Stimulated activated CD8-positive, alpha-beta memory T cell treated with anti-CD3 and anti-CD28 coated beads, Interleukin-2, amount 100 ng/mL, for 1 hour (primary cell): ENCODE data around the gene NBEA.

ENCODE experiments used
- DNase-seq, 2 donors: peaks; one replicate each; pipeline ENCODE4 v3.0.0-alpha.2; 2020; ENCODE audit warnings: low read depth in 2 of 2

NBEA gene

DNA sequence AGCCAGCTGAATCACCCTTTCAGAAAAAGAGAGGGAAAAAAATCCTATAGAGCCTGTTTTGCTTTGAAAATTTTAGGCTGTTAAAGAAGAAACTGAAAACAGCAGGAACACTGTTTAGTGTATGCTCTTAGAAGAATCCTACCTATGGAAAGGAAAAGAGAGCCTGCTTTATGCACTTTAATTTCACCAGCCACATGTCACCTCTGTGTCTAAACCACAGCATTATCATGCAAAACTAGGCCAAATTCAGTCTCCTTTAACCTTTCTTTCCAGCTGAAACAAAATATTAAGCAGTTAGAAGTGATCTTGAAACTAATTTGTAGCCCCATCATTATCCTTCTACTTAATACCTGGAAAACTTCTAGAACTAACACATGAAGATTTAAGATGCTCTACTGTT, 631.6 kb downstream of the NBEA start:
- no peak for DNase-seq

DNA sequence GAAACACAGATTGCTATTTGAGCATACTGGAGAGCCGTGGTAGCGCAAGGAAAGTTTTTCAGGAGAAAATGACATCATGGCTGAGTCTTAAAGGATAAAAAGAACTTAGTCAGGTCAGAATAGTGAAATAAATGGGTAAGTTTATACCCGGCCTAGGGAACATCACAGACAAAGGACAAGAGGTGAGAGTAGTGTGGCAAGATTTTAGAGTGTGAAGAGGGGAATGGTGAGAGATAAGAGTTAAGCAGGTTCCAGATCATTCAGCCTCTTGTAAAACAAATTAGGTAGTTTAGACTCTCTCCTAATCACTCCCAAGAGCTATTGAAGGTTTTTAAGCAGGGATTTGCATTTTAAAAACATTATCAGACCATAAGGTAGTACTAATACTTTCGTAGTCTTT, 650.4 kb downstream of the NBEA start:
- DNase-seq = no peak

DNA sequence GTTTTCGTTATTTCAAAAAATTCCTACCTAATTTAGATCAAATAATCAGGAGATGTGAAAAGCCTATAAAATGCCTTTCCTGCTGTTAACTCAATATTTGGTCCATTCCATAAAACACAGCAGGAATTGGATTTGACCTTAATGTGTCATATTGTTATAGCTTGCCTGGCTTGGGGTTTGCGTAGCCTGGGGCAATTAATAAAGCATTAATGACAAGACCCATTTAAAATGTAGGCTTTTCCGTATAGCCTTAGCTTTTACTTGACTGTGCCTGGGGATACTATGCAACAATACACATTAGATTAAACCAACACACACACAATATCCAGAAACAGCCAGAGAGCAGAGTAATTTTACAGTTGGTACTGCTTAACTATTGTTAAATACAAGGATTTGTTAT, 651.6 kb downstream of the NBEA start:
- no peak for DNase-seq

DNA sequence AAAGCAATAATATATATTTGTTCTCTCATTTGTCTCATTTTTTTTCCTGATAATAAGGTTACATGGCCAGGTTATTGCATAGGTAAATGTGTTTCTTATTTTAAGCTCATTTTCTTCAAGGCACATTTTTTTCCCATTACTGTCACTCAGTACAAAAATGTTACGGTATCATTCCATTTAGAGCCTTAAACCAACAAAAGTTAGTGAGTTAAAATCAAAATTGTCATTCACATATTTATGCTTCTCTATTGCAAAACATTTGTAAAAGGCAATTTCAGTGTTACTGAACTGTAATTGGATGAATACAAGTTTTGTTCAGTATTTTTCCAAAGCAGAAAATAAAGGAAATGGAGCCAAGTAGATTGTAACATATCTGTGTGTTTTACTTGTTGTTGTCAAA, 652.0 kb downstream of the NBEA start:
- no peak for DNase-seq

DNA sequence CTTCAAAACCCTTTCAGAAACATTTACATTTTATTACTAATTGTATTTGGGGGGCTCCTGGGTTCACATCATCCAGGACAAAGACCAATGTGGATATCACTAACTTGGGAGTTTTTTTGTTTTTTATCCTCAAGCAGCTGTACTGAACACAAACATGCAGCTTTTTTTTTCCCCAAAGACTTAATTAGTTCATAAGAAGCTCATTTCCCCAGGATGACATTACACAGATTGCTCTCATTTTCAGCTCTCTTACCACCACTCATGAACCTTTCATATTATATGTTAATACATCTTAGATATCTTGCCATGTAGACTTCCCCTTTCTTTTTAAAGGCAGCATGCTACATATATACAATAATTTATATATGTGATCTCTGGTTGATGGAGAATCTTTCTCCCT, 653.1 kb downstream of the NBEA start:
- DNase-seq = no peak

DNA sequence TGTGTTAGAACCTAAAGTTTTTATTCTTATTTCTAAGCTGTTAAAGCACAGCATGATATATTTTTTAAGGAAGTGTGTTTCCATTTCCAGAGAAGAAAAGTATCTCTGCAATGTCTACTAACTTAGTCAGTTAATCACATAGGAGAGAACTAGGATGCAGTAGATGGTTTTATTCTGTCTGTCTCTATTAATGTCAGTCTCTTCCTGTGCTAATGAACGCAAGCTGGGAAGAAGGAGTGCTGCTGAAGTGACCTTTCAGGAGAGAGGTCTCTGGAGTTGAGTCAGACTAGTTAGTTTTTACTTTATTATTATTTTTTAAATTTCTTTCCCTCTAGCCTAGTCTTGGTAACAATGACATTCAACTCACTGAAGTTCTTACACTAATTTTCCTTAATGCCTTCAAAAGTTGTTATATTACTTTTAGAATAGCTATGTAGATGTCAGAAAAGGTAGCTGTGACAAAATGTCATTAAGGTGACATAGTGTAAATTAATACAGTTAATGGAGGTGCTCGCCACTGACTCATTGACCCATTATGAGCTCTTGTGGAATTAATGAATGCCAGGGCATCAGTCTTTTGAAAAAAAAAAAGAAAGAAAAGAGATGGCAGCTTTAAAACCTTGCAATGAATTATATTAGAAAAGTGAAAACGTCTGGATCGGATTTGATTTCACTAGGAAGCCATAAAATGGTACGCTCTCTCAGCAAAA, 654.4 kb downstream of the NBEA start:
- no peak for DNase-seq

DNA sequence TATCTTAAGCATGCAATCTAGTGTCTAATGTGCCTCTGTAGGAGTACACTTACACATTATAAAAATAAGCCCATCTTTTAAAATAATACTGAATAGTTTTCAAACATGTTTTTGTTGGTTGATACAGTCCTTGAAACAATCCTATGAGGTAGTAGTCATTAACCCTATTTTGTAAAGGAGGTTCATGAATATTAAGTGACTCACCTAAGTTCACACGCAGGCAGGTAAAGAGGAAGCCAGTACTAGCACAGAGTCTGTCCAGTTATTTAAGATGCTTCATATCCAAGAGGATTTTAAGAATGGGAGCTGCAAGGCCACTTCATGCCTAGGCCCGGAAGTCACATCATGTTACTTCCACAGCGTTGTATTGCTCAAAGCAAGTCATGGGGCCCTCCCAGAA, 655.4 kb downstream of the NBEA start:
- no peak for DNase-seq

DNA sequence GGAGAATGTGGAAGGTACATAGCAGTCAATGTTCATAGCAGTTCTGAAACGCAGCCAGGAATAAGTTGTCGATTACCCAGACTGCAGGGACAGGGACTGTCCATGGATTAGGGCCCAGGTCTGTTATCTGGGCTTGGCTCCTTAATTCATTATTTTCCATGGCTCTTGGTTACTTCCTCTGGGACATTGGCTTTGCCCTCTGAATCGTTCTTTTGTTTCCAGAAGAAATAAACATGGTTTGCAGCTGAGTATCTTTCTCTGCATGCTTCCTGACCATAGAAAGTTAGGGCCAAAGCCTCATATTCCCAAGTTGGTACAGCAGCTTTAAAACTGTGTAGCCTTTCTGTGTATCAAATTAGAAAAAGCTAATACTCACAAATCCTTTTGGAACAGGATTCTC, 656.2 kb downstream of the NBEA start:
- no peak for DNase-seq

DNA sequence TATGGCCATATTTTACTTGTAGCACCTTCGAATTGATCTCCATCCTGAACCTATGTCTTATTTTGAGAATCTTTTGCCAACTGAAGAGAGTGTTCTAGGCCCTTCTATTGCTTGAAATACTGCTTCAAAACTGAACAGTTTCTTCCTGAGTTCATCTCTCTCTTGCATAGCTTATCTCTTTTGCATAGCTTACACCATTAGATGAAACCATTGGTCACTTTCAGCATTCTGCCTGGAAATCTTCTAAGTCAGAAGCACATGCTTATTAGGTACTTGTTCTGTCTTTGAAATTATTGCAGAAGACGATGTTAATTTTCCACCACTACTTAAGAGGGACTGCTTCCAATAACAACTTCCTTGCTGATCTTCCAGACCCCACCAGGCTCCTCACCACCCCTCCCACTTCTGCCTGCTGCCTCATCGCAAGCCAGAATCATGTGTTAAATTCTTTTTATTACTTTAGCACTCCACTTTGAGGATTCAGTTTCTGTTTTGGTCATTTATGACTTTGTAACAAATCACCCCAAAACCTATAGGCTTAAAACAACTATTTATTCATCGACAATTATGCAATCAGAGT, 656.8 kb downstream of the NBEA start:
- DNase-seq = no peak

DNA sequence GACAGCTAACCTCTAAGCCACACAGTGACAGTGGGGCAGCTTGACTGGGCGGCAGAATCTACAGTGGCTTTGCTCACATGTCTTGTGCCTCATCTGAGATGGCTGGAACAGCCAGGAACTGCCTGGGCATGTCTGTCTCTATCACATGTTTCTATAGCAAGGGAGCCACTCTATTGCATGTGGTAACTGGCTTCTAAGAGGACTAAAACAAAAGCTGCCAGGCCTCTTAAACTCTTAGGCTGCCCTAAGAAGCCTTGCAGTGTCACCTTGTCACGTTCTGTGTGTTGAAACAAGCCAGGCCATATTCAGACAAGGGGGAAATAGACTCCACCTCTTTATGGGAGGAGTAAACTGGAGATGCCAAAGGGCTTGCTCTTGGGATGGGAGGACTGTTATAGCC, 657.3 kb downstream of the NBEA start:
- DNase-seq = no peak

DNA sequence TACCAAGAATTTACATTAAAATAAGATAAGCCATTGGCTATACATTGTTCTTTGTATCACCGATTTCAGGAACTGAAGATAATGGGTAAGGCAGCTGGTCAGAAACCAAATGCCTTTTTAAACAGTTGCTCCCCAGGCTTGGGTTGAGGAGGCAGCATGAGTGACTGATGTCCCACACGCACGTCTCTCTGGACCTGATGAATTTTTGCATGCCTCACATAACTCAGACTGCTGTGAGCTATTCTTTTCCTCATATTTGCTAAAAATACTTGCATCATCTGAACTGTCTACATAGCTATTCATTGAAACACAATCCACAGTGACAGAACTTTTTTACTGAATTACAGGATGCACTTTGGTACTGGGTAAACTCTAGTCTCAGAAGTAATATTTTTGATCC, 658.1 kb downstream of the NBEA start:
- DNase-seq = no peak

DNA sequence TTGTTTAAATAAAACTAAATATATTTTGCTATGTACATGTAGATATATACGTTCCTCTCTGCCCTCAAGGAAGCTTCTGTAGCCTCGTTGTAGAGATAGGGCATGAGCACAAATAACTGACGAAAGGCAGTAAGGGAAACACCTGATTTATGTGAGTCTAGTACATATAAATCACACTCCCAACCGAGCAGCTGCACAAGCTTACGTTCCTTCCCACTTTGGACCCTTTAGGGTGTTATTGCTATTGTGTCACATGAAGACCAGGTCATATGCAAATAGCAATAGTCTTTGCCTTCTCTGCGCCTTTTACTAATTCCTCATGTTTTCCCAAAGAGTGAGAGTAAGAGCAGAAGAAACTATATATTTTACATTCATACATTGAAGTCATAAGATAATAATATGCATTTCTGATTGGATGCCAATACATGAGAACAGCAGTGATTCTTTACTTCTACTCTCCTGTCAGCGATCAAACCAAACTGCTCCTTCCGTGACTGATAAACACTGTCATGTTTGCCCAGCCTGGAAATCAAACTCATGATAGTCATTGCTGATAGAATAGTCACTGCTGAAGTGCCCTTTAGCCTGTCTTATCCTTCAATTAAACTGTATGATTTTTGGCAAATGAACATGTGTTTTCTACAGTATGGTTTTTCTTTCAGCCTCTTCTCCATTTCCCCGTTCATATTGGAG, 661.7 kb downstream of the NBEA start:
- DNase-seq = no peak

DNA sequence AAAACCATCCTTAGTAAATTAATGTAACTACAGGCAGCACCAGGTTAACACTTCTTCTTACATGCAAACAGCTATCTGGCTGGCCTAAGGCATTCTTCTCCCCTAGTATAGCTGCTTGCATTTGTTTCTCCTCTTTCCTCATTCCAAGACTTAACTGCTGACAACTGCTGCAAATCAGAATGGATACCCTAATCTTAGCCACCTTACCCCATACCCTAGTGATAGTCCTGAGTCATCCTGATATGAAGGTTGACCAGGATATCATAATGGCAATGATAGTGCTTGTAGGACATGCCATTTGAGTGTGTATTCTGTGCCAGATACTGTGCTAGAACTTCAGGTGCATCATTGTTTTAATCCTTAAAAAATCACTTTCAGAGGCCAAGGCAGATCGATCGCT, 672.6 kb downstream of the NBEA start:
- no peak for DNase-seq

DNA sequence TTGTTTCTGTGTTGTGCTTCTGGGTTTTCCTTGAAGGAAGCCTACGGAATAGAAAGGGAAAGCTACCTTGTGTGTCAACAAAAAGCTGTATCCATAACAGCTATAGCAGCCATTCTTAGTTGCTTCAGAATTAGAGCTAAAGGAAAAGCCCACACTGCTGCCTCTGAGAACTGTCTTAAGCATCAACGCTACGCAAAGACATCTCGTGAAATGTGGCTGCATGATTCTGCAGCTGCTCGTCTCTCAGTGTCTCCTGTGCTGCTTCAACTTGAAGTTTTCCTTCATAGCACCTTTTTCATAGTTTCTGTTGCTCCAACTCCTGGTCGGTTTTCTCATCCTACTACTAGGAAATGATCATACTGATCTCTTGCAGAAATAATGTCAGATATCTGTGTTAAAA, 675.4 kb downstream of the NBEA start:
- no peak for DNase-seq

DNA sequence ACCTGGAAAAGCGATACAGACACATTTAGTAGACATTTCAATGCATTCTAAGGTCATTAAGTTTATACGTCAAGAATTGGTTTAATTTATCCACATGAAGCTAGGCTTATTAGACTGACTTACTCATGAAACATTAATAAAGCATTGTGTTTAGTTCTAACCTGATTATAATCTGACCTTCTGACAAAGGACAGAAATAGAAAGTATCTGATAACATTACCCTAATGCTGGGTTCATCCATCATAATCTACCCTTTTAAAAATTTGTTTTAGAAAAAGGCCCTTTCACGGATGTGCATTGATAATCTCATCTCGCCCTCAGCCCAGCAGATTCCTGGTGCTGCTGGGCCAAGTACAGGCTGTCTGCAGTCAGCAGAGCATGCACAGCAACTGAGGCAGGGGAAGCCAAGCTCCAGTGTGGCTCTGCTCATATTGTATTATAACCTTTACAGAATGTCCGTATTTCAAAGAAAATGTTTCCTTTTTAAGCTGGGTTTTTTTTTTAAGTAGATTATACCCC, 676.6 kb downstream of the NBEA start:
- DNase-seq = no peak

DNA sequence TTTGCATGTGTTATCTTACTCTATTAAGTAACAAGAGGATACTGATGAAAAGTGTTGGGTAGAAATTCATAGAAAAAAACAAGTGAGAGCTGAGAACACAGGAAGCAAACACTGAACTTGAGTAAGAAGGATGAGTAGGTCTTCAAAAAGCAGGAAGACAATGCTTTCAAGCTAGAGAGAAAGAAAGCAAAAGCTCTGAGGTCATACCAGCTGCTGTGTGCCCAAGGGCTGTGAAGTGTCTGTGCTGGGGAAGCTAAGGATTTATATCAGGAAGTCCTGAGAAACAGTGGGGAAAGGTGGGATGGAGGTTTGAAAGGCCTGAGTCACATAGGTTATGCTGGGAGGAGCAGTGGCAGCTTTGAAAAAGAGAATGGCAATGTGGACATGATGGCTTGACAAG, 679.9 kb downstream of the NBEA start:
- DNase-seq = no peak

DNA sequence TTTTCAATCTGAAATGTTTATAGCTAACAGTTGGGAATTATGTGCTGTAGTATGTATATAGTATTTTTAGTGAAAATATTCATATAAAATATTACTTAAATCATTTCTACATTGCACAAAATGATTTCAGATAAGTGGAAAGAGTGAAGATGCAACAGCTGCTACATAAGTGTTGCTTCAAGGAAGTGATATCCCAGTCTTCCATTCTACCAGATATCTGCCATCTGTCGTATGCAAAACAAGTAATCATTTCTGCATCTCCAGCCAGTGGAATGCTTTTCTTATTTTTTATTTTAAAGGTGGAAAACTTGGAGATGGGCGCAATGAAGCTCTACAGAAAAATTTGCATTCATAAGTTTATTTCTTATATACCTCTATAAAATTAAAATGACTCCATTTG, 687.0 kb downstream of the NBEA start:
- DNase-seq = no peak

DNA sequence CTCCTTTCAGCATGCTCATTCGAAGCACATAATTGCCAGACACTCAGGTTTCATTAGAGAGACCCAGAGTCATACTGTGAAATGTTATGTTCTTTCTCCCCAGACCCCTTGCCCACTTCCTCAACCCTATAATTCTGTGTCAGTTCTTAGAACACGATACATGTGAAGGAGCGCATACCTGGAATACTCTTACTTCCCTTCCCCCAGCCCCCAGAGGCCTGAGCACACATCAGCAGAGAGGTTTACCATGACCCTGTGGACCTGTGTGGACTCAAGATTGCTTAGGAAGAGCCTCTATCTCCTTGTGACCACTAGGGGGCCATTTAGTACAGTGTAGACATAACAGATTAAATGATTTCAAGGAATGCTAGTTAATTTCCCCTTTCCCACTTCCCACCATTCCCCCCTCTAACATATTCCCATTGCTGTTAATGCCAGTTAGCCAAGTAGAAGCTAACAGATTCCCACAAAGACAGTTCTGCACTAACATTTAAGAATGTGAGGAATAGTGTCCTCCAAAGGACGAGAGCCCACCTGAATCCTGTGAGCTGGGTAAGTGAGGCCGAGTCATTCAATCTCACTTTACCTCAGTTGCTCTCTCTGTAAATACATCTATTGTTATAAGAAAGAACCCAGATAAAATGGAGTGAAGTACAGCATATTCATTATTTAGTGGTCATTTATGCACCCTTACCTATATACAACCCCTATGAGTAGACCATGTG, 688.6 kb downstream of the NBEA start:
- DNase-seq = no peak

DNA sequence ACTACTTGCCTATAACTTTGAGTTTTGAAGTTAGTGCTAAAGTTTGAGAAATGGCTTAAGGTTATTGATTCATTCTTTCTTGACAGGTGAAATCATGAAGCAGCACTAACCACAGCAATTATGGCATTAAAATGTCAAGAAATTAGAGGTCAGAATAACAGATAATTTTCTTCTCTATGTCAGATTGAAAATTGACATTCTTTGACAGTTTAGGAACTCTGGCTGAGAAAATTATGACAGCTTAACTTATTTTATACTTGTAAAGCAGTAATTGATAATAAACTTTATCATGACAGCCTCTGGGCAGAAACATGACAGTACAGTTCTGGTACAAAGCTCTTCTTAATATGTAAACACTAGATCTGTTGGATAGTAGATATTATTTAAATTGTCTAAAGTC, 689.6 kb downstream of the NBEA start:
- no peak for DNase-seq

DNA sequence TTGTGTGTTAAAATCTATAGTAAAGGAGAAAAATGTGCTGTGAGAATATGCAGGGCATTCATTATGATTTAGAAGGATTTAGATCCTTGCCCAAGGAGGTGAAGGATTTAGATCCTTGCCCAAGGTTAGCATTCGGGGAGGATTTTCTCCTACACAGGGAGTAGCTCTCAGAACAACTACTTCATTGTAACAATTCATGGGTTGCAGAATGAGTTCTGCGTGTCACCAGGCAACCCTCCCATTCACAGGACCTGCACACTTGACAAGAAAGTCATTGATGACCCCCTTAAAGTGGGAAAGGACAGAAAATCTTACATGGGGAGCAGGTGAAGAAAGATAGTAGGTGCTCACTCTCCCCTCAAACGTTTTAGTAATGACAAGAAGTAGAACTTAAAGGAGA, 701.6 kb downstream of the NBEA start:
- no peak for DNase-seq

DNA sequence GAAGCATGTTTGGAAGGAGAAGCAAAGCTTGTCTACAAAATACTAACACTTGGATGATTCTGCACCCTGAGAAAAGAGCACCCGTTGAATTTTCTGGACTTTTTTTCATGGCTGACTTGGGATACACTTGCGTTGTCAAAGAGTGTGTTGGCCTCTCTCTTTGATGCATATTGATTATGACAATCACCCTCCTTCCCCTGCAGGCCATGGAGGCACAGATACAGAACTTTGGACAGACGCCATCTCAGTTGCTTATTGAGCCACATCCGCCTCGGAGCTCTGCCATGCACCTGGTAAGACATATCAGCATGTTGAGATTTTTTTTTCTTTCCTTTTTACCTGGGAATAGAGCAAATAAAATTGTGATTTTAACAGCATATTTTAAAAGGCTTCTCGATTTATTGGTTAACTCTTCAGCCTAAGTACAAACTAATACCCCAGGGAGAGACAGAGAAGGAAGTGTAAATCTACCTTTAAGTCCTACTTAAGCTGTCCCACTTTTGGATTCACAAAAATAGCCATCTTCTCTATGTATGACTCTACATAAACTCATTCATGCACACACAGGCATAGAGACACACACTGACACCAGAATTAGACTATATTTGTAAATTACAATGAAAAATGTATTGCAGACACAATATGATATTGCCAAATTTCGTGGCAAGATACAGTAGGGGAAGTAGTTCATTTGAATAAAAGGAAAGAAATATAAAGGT, 704.1 kb downstream of the NBEA start:
- DNase-seq = no peak

DNA sequence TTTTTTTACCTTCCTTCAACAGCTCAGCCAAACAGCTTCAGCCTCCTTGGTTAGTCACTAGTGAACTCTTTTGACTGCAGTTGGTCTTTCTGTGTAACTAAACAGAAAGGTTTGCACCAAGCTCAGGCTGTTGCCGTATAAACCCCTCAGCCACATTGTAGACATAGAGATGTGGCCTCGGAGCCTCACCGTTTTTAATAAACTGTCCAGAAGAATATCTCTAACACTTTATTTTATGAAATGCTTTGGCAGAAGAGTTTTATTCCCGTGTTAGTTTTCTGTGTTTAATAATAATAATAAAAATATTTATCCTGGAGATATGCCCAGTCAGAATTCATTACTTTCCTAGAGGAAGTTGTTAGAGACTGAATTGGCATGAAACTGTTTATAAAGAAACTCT, 706.1 kb downstream of the NBEA start:
- no peak for DNase-seq
